ENCODE data around the gene TSPAN9.

GRCh38 chr12:3075315-3075714 lies 1.9 kb upstream of the TSPAN9 start:
- TF ChIP-seq CTCF (IDR thresholded peaks at IDR 0.05) (no peak), POLR2A (IDR thresholded peaks at IDR 0.05) (no peak)
